GM23338 (cell line): Measurements from ENCODE around the gene OPRM1. TPM values are rescaled to one million over a fixed set of nuclear protein-coding genes. Genes with fewer than 3 reads are reported as not detected.

ENCODE experiments used
- ATAC-seq: fragments of 200-7000 bp; cut with Tn5 transposase; 3 replicates; pipeline ENCODE4 v1.9.1; 2020
- DNase-seq: peaks from one replicate; pipeline ENCODE4 v3.0.0-alpha.2; 2015; ENCODE audit warnings: low spot score
- H2AFZ ChIP-seq: fragments of 200-600 bp; sonication (generic); 2 replicates; pipeline ENCODE4 v1.8.0; 2016; ENCODE audit warnings: antibody characterized with exemption, mild to moderate bottlenecking, moderate library complexity
- H3F3A ChIP-seq: fragments of 200-600 bp; sonication (generic); replicated peaks from 2 replicates; pipeline ENCODE4 v1.8.0; 2017; ENCODE audit warnings: antibody characterized with exemption, mixed run types, low read depth
- H3K27ac ChIP-seq: fragments of 200-600 bp; sonication (generic); 2 replicates; pipeline ENCODE4 v1.6.1; 2016; ENCODE audit warnings: low read depth
- H3K27me3 ChIP-seq: fragments of 200-600 bp; sonication (generic); 2 replicates; pipeline ENCODE4 v1.8.0; 2016; ENCODE audit warnings: mild to moderate bottlenecking, mixed run types, moderate library complexity; ENCODE audit not compliant: insufficient read depth
- H3K36me3 ChIP-seq: fragments of 200-600 bp; sonication (generic); 2 replicates; pipeline ENCODE4 v1.8.0; 2016; ENCODE audit warnings: mild to moderate bottlenecking; ENCODE audit not compliant: insufficient read depth
- H3K4me1 ChIP-seq: fragments of 200-600 bp; sonication (generic); 2 replicates; pipeline ENCODE4 v1.8.0; 2016; ENCODE audit warnings: mild to moderate bottlenecking, moderate library complexity; ENCODE audit not compliant: insufficient read depth
- H3K4me2 ChIP-seq: fragments of 200-600 bp; sonication (generic); 2 replicates; pipeline ENCODE4 v1.7.1; 2017; ENCODE audit warnings: mixed run types
- H3K4me3 ChIP-seq: fragments of 200-600 bp; sonication (generic); 2 replicates; pipeline ENCODE4 v1.6.1; 2016; ENCODE audit warnings: mixed run types
- H3K79me2 ChIP-seq: fragments of 200-600 bp; sonication (generic); replicated peaks from 2 replicates; pipeline ENCODE4 v1.8.0; 2017; ENCODE audit warnings: mild to moderate bottlenecking; ENCODE audit not compliant: insufficient read depth
- H3K9me2 ChIP-seq: fragments of 200-600 bp; sonication (generic); 2 replicates; pipeline ENCODE4 v1.8.0; 2017; ENCODE audit not compliant: insufficient read depth
- H4K20me1 ChIP-seq: fragments of 200-600 bp; sonication (generic); replicated peaks from 2 replicates; pipeline ENCODE4 v1.8.0; 2017; ENCODE audit warnings: mild to moderate bottlenecking; ENCODE audit not compliant: insufficient read depth
- H3K27ac Mint-ChIP-seq: 2 replicates; pipeline ENCODE4 v1.8.0; 2020; ENCODE audit warnings: inconsistent platforms, mild to moderate bottlenecking, moderate library complexity, mixed read lengths
- H3K27me3 Mint-ChIP-seq: 3 replicates; pipeline ENCODE4 v1.8.0; 2022; ENCODE audit warnings: low read depth, mild to moderate bottlenecking, moderate library complexity, mixed read lengths, inconsistent platforms; ENCODE audit not compliant: insufficient read depth, poor library complexity
- H3K36me3 Mint-ChIP-seq: 3 replicates; pipeline ENCODE4 v1.8.0; 2021; ENCODE audit warnings: low read depth, mild to moderate bottlenecking, inconsistent platforms, moderate library complexity, mixed read lengths
- H3K4me1 Mint-ChIP-seq: 3 replicates; pipeline ENCODE4 v1.8.0; 2020; ENCODE audit warnings: mild to moderate bottlenecking, inconsistent platforms, mixed read lengths
- H3K4me3 Mint-ChIP-seq: 3 replicates; pipeline ENCODE4 v1.8.0; 2021; ENCODE audit warnings: moderate library complexity, mild to moderate bottlenecking, inconsistent platforms, mixed read lengths
- H3K9me3 Mint-ChIP-seq: 3 replicates; pipeline ENCODE4 v1.8.0; 2020; ENCODE audit warnings: moderate library complexity, mild to moderate bottlenecking, inconsistent platforms, mixed read lengths
- CREB1 ChIP-seq: fragments of 250-450 bp; sonication (Bioruptor Pico); IDR thresholded peaks from 2 replicates; pipeline ENCODE4 v1.5.0; 2020; ENCODE audit warnings: low read depth, mild to moderate bottlenecking, moderate library complexity
- EZH2phosphoT487 ChIP-seq: fragments of 200-600 bp; sonication (generic); IDR thresholded peaks from one replicate; pipeline ENCODE4 v1.8.1; 2018; ENCODE audit warnings: antibody characterized with exemption; ENCODE audit not compliant: unreplicated experiment
- JUNB ChIP-seq: IDR thresholded peaks from one replicate; pipeline ENCODE4 v1.6.1; 2016; ENCODE audit warnings: antibody characterized with exemption; ENCODE audit not compliant: unreplicated experiment
- NANOG ChIP-seq: IDR thresholded peaks from 2 replicates; pipeline ENCODE4 v1.6.1; 2016; ENCODE audit warnings: antibody characterized with exemption, borderline replicate concordance
- POLR2AphosphoS5 ChIP-seq: IDR thresholded peaks from 2 replicates; pipeline ENCODE4 v1.6.1; 2016; ENCODE audit warnings: antibody characterized with exemption, low read depth
- STAT1 ChIP-seq: IDR thresholded peaks from one replicate; pipeline ENCODE4 v1.6.1; 2016; ENCODE audit warnings: antibody characterized with exemption; ENCODE audit not compliant: unreplicated experiment
- ZNF114 ChIP-seq: fragments of 250-450 bp; sonication (Bioruptor Pico); IDR thresholded peaks from 2 replicates; pipeline ENCODE4 v1.5.0; 2020; ENCODE audit warnings: mild to moderate bottlenecking, moderate library complexity
- polyA plus RNA-seq: library from polyadenylated mRNA; unstranded; fragments of >200 nt; fragmentation: Nextera tagmentation; extraction: Ambion mirVana; gene quantifications from 2 replicates; pipeline ENCODE4 v1.2.1, GENCODE V29; 2016
- total RNA-seq: library from RNA; depleted of rRNA; stranded (reverse); fragments of >200 nt; shearing (Covaris generic); gene quantifications from 2 replicates; pipeline ENCODE4 v1.2.3, GENCODE V29; 2014
- TF ChIP-seq, protein P1 (sequence below): IDR thresholded peaks from 2 replicates; pipeline ENCODE4 v1.6.1; 2016; ENCODE audit warnings: antibody characterized with exemption
- TF ChIP-seq, protein P2 (sequence below): fragments of 250-450 bp; sonication (Bioruptor Pico); IDR thresholded peaks from 2 replicates; pipeline ENCODE4 v1.5.0; 2020; ENCODE audit warnings: mild to moderate bottlenecking, moderate library complexity

The OPRM1 gene
- total and polyA plus RNA-seq, 2 experiments from 2014 or later: 0.52 TPM; not detected in 1

DNA sequence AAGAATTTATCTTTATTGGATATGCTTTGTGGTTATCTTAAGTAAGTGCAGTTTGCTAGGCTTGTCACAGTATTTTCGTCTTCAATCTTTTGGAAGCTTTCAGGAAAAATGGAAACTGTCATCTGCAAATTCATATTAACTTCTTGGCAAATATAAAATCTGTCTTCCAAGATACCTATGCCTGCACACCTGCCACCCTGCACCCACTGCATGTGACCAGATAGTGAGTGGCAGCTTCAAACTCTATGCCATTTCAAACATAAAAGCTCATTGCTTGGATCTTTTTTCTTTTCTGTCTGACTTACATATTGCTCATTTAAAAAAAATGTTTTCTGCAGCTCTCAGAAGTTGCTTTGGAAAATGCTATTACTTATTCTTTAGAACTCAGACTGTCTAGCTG lies 14.1 kb downstream of the OPRM1 start:
- no peak overlapping the region for H2AFZ ChIP-seq
- no peak for DNase-seq
- no peak overlapping the region for H3K4me3 Mint-ChIP-seq
- H3K9me2 ChIP-seq: no peaks in the 10 kb centered on the region
- no peak for ATAC-seq
- no peaks in the 10 kb centered on the region for H3K27me3 ChIP-seq
- no peak overlapping the region for H3K27ac Mint-ChIP-seq
- no peaks in the 10 kb centered on the region for H3K36me3 ChIP-seq
- H3K27me3 Mint-ChIP-seq: peaks cover 2% of the 10 kb centered on the region
- H3F3A ChIP-seq: no peaks in the 10 kb centered on the region
- H3K79me2 ChIP-seq: no peaks in the 10 kb centered on the region
- H3K9me3 Mint-ChIP-seq: peaks cover 4% of the 10 kb centered on the region; the same call in 1 of the 3 replicates
- TF ChIP-seq, protein P1, sequence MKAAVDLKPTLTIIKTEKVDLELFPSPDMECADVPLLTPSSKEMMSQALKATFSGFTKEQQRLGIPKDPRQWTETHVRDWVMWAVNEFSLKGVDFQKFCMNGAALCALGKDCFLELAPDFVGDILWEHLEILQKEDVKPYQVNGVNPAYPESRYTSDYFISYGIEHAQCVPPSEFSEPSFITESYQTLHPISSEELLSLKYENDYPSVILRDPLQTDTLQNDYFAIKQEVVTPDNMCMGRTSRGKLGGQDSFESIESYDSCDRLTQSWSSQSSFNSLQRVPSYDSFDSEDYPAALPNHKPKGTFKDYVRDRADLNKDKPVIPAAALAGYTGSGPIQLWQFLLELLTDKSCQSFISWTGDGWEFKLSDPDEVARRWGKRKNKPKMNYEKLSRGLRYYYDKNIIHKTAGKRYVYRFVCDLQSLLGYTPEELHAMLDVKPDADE: no peak
- TF ChIP-seq, protein P2, sequence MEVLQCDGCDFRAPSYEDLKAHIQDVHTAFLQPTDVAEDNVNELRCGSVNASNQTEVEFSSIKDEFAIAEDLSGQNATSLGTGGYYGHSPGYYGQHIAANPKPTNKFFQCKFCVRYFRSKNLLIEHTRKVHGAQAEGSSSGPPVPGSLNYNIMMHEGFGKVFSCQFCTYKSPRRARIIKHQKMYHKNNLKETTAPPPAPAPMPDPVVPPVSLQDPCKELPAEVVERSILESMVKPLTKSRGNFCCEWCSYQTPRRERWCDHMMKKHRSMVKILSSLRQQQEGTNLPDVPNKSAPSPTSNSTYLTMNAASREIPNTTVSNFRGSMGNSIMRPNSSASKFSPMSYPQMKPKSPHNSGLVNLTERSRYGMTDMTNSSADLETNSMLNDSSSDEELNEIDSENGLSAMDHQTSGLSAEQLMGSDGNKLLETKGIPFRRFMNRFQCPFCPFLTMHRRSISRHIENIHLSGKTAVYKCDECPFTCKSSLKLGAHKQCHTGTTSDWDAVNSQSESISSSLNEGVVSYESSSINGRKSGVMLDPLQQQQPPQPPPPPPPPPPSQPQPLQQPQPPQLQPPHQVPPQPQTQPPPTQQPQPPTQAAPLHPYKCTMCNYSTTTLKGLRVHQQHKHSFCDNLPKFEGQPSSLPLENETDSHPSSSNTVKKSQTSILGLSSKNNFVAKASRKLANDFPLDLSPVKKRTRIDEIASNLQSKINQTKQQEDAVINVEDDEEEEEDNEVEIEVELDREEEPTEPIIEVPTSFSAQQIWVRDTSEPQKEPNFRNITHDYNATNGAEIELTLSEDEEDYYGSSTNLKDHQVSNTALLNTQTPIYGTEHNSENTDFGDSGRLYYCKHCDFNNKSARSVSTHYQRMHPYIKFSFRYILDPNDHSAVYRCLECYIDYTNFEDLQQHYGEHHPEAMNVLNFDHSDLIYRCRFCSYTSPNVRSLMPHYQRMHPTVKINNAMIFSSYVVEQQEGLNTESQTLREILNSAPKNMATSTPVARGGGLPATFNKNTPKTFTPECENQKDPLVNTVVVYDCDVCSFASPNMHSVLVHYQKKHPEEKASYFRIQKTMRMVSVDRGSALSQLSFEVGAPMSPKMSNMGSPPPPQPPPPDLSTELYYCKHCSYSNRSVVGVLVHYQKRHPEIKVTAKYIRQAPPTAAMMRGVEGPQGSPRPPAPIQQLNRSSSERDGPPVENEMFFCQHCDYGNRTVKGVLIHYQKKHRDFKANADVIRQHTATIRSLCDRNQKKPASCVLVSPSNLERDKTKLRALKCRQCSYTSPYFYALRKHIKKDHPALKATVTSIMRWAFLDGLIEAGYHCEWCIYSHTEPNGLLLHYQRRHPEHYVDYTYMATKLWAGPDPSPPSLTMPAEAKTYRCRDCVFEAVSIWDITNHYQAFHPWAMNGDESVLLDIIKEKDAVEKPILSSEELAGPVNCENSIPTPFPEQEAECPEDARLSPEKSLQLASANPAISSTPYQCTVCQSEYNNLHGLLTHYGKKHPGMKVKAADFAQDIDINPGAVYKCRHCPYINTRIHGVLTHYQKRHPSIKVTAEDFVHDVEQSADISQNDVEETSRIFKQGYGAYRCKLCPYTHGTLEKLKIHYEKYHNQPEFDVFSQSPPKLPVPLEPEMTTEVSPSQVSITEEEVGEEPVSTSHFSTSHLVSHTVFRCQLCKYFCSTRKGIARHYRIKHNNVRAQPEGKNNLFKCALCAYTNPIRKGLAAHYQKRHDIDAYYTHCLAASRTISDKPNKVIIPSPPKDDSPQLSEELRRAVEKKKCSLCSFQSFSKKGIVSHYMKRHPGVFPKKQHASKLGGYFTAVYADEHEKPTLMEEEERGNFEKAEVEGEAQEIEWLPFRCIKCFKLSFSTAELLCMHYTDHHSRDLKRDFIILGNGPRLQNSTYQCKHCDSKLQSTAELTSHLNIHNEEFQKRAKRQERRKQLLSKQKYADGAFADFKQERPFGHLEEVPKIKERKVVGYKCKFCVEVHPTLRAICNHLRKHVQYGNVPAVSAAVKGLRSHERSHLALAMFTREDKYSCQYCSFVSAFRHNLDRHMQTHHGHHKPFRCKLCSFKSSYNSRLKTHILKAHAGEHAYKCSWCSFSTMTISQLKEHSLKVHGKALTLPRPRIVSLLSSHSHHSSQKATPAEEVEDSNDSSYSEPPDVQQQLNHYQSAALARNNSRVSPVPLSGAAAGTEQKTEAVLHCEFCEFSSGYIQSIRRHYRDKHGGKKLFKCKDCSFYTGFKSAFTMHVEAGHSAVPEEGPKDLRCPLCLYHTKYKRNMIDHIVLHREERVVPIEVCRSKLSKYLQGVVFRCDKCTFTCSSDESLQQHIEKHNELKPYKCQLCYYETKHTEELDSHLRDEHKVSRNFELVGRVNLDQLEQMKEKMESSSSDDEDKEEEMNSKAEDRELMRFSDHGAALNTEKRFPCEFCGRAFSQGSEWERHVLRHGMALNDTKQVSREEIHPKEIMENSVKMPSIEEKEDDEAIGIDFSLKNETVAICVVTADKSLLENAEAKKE (CRISPR knock-in tag): no peak
- no peak for TF ChIP-seq EZH2phosphoT487
- H3K4me2 ChIP-seq: no peak overlapping the region
- H4K20me1 ChIP-seq: no peaks in the 10 kb centered on the region
- H3K4me3 ChIP-seq: no peak overlapping the region
- no peak overlapping the region for H3K27ac ChIP-seq
- H3K4me1 ChIP-seq: 0 out of 2 replicates have a peak, but pooled peaks cover 4% of the 10 kb centered on the region
- no peaks in the 10 kb centered on the region; the same call in 2 of the 3 replicates for H3K36me3 Mint-ChIP-seq
- H3K4me1 Mint-ChIP-seq: peaks cover 2% of the 10 kb centered on the region; the same call in 2 of the 3 replicates

DNA sequence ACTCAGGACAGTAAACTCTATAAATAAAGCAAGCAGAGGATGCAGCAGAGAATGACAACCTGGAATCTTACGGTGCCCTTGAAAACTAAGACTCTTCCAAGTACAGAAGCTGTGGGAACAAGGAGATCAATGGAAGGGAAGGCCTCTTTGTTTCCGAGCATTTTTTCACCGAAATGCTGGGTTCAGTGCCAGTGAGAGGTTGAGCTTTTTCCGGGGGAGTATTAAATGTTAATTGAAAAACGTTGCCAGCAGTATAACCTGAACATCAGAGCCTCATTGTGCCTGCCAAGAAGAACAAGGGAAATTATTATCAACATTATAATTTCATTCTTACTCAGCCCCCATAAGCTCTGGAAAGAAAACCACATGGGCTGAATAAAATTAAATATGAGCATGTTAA lies 17.5 kb downstream of the OPRM1 start:
- Mint-ChIP-seq H3K36me3 (no peaks in the 10 kb centered on the region), H3K4me1 (no peaks in the 10 kb centered on the region; the same call in 2 of the 3 replicates), H3K4me3 (no peak overlapping the region), H3K9me3 (no peaks in the 10 kb centered on the region), H3K27me3 (no peaks in the 10 kb centered on the region), H3K27ac (peak overlapping the region; percentile 31)
- Histone ChIP-seq H3K4me1 (no peaks in the 10 kb centered on the region), H4K20me1 (no peaks in the 10 kb centered on the region), H3K27me3 (no peaks in the 10 kb centered on the region), H3K27ac (no peak overlapping the region), H2AFZ (peak overlapping the region; percentile 45; the same call in 1 of the 2 replicates), H3K4me2 (no peak overlapping the region), H3K79me2 (no peaks in the 10 kb centered on the region), H3K36me3 (no peaks in the 10 kb centered on the region), H3K9me2 (no peaks in the 10 kb centered on the region), H3K4me3 (no peak overlapping the region), H3F3A (no peaks in the 10 kb centered on the region)
- ATAC-seq (no peak), DNase-seq (no peak)
- no peak for TF ChIP-seq POLR2AphosphoS5
- no peak for TF ChIP-seq ZNF114
- TF ChIP-seq JUNB: no peak
- TF ChIP-seq NANOG: no peak
- TF ChIP-seq CREB1 (CRISPR knock-in tag): no peak
- no peak for TF ChIP-seq STAT1
